ENCODE data around the gene SLC35D1. TPM values are rescaled to one million over a fixed set of nuclear protein-coding genes. Genes with fewer than 3 reads are reported as not detected.

Gene SLC35D1
- total RNA-seq, 1 donor from 2014 or later, result 3.9 TPM

- Mint-ChIP-seq H3K9me3 (no peaks in the 10 kb centered on the region), H3K27ac (no peak overlapping the region), H3K4me1 (no peaks in the 10 kb centered on the region), H3K4me3 (no peak overlapping the region), H3K36me3 (peaks cover 7% of the 10 kb centered on the region), H3K27me3 (ENCODE audit: insufficient read depth, low read depth) (no peaks in the 10 kb centered on the region)
- no peak for TF ChIP-seq CTCF (IDR thresholded peaks at IDR 0.05)
- TF ChIP-seq EZH2 (IDR thresholded peaks at IDR 0.05), result no peak
- no peak for TF ChIP-seq EZH2phosphoT487 (IDR thresholded peaks at IDR 0.05)
- DNase-seq (ENCODE audit: low spot score), result no peak
- Histone ChIP-seq H3K4me2 (no peak overlapping the region), H3F3A (ENCODE audit: low read depth) (no peaks in the 10 kb centered on the region), H3K4me3 (no peak overlapping the region), H2AFZ (replicated peaks) (no peak overlapping the region), H3K36me3 (peaks cover 7% of the 10 kb centered on the region), H3K27ac (no peak overlapping the region), H3K79me2 (ENCODE audit: low read depth) (no peaks in the 10 kb centered on the region), H3K9ac (no peak overlapping the region), H4K20me1 (ENCODE audit: low read depth) (peaks cover 6% of the 10 kb centered on the region), H3K27me3 (no peaks in the 10 kb centered on the region), H3K9me3 (ENCODE audit: low read depth) (no peaks in the 10 kb centered on the region), H3K4me1 (no peaks in the 10 kb centered on the region)
These were observed 99.7 kb downstream of the SLC35D1 start for GRCh38 chr1:66954208-66954607.

GRCh38 chr1:66951513-66951912 is 102.4 kb downstream of the SLC35D1 start:
- H3K4me3 Mint-ChIP-seq, result no peak overlapping the region
- no peaks in the 10 kb centered on the region for H3K4me1 Mint-ChIP-seq

More at GRCh38 chr1:66951513-66951912, 102.4 kb downstream of the SLC35D1 start:
- TF ChIP-seq CTCF (IDR thresholded peaks at IDR 0.05) (no peak), EZH2phosphoT487 (IDR thresholded peaks at IDR 0.05) (no peak), EZH2 (IDR thresholded peaks at IDR 0.05) (no peak)
- Histone ChIP-seq H3K4me3 (no peak overlapping the region), H3K4me2 (no peak overlapping the region), H3K36me3 (no peaks in the 10 kb centered on the region), H3F3A (ENCODE audit: low read depth) (no peaks in the 10 kb centered on the region), H3K4me1 (no peaks in the 10 kb centered on the region), H4K20me1 (ENCODE audit: low read depth) (peaks cover 12% of the 10 kb centered on the region), H3K27me3 (no peaks in the 10 kb centered on the region), H3K9me3 (ENCODE audit: low read depth) (no peaks in the 10 kb centered on the region), H3K9ac (no peak overlapping the region), H3K27ac (no peak overlapping the region), H3K79me2 (ENCODE audit: low read depth) (no peaks in the 10 kb centered on the region), H2AFZ (replicated peaks) (no peak overlapping the region)
- Mint-ChIP-seq H3K36me3 (peaks cover 11% of the 10 kb centered on the region), H3K27ac (no peak overlapping the region), H3K9me3 (no peaks in the 10 kb centered on the region), H3K27me3 (ENCODE audit: insufficient read depth, low read depth) (no peaks in the 10 kb centered on the region)
- no peak for DNase-seq (ENCODE audit: low spot score)

Small RNA genes within 50 kb of the gene (small RNA-seq; reads per million reads assigned to genes)
- gene RF00322, result not detected

Other genes with a start within 250 kb of the SLC35D1 start
- 2.7 and 3.2 TPM in 2 replicates for gene DNAI4, start 129.3 kb downstream of the SLC35D1 start, total RNA-seq (ENCODE audit: low replicate concordance)
- gene MIER1, start 129.2 kb downstream of the SLC35D1 start, total RNA-seq (ENCODE audit: low replicate concordance), result 31.3 and 43.5 TPM in 2 replicates
- gene C1orf141, start 80.8 kb upstream of the SLC35D1 start, total RNA-seq (ENCODE audit: low replicate concordance), result not detected in 2 replicates
- gene IL23R, start 112.3 kb upstream of the SLC35D1 start, total RNA-seq (ENCODE audit: low replicate concordance), result not detected in 2 replicates

All from neural progenitor cell (in vitro differentiated cells).